HG02840 (cell line): ENCODE results near the gene FILIP1L.

ENCODE experiments used
- ATAC-seq: cut with Tn5 transposase; IDR thresholded peaks from one replicate; pipeline ENCODE4 v1.9.1; 2021; ENCODE audit warnings: mild to moderate bottlenecking, moderate library complexity, moderate number of reproducible peaks; ENCODE audit not compliant: unreplicated experiment, low FRiP score

The FILIP1L gene

GRCh38 chr3:100125161-100125938, 11.0 kb upstream of the FILIP1L start:
- ATAC-seq: no peak

- no peak for ATAC-seq
Observed at GRCh38 chr3:100124201-100124761, 10.0 kb upstream of the FILIP1L start.

- ATAC-seq: no peak
Observed at GRCh38 chr3:100123112-100123511, 8.8 kb upstream of the FILIP1L start.

GRCh38 chr3:100122321-100122720, 8.0 kb upstream of the FILIP1L start:
- no peak for ATAC-seq

GRCh38 chr3:100120693-100121092, 6.4 kb upstream of the FILIP1L start:
- no peak for ATAC-seq

GRCh38 chr3:100120012-100120411, 5.7 kb upstream of the FILIP1L start:
- no peak for ATAC-seq

- ATAC-seq: no peak
Observed at GRCh38 chr3:100117093-100117492, 2.8 kb upstream of the FILIP1L start.

GRCh38 chr3:100113723-100114412, 433 bp downstream of the FILIP1L start:
- no peak for ATAC-seq

GRCh38 chr3:100111728-100112127, 2.6 kb downstream of the FILIP1L start:
- no peak for ATAC-seq

- ATAC-seq: no peak
Observed at GRCh38 chr3:100110162-100110561, 4.1 kb downstream of the FILIP1L start.

- no peak for ATAC-seq
Observed at GRCh38 chr3:100108464-100109079, 5.7 kb downstream of the FILIP1L start.

- no peak for ATAC-seq
Observed at GRCh38 chr3:100107221-100107814, 7.0 kb downstream of the FILIP1L start.

- no peak for ATAC-seq
Observed at GRCh38 chr3:100106531-100107141, 7.7 kb downstream of the FILIP1L start.

GRCh38 chr3:100106094-100106493, 8.2 kb downstream of the FILIP1L start:
- no peak for ATAC-seq

GRCh38 chr3:100105501-100105900, 8.8 kb downstream of the FILIP1L start:
- no peak for ATAC-seq

- ATAC-seq: no peak
Observed at GRCh38 chr3:100104817-100105413, 9.4 kb downstream of the FILIP1L start.

- peak; percentile 35 for ATAC-seq
Observed at GRCh38 chr3:100104442-100104798, 9.9 kb downstream of the FILIP1L start.

GRCh38 chr3:100103558-100104441, 10.5 kb downstream of the FILIP1L start:
- peak; percentile 81 for ATAC-seq

- ATAC-seq: no peak
Observed at GRCh38 chr3:100102757-100103156, 11.5 kb downstream of the FILIP1L start.
